Body of pancreas (tissue), 4 donors: ENCODE data around the gene GSAP. TPM values are rescaled to one million over a fixed set of nuclear protein-coding genes. Genes with fewer than 3 reads are reported as not detected.
"Not testable (repeated sequence)": the region's sequence is repeated elsewhere in the genome, so short reads cannot be mapped to it uniquely, and the experiment has no call there.

Experiments used
- ATAC-seq: fragments of 150-250 bp; one replicate; pipeline ENCODE4 v1.9.1; 2016
- DNase-seq, 4 donors: peaks; one replicate each; pipeline ENCODE4 v3.0.0-alpha.2; 2019
- H3K27ac ChIP-seq, 4 donors: fragments of 200-600 bp; sonication (generic); 1 replicate in 3 of 4; 2 replicates in 1 of 4; pipeline versions ENCODE4 v1.5.1 to v1.6.1; 2016 to 2019; ENCODE audit warnings: mild to moderate bottlenecking in 1 of 4, mixed read lengths in 1 of 4, moderate library complexity in 1 of 4
- H3K27me3 ChIP-seq, 2 donors: fragments of 200-600 bp; sonication (generic); one replicate each; pipeline ENCODE4 v1.6.0; 2016; ENCODE audit warnings: mild to moderate bottlenecking in 1 of 2
- H3K36me3 ChIP-seq, 2 donors: fragments of 200-600 bp; sonication (generic); replicated peaks in 1 of 2; 2 replicates each; pipeline ENCODE4 v1.5.1; 2016; ENCODE audit warnings: low read depth in 2 of 2; ENCODE audit not compliant: insufficient read depth in 1 of 2
- H3K4me1 ChIP-seq: fragments of 200-600 bp; sonication (generic); one replicate; pipeline ENCODE4 v1.6.0; 2016
- H3K4me3 ChIP-seq, 2 donors: fragments of 200-600 bp; sonication (generic); 1 replicate in 1 of 2; 2 replicates in 1 of 2; pipeline ENCODE4 v1.5.1; 2016 to 2019
- H3K9me3 ChIP-seq, 3 donors: fragments of 200-600 bp; sonication (generic); 1 replicate in 2 of 3; 2 replicates in 1 of 3; pipeline ENCODE4 v1.5.1; 2016
- CTCF ChIP-seq, 7 experiments: fragments of 450-650 bp in 4 of 7; fragments of 200-600 bp in 3 of 7; sonication (generic) in 3 of 7; IDR thresholded peaks; one replicate each; pipeline ENCODE4 v1.5.1; 2016 to 2019; ENCODE audit warnings: antibody characterized with exemption in 7 of 7
- POLR2A ChIP-seq, 3 donors: fragments of 450-650 bp; IDR thresholded peaks; one replicate each; pipeline ENCODE4 v1.6.1; 2016; ENCODE audit warnings: antibody characterized with exemption in 3 of 3, mild to moderate bottlenecking in 2 of 3
- WGBS, 2 donors: methylation state at CpG; one replicate each; pipeline ENCODE4 v1.1.5; 2017; 5-methylcytosine and 5-hydroxymethylcytosine counted together
- intact Hi-C: fragments of 100-400 bp; cut with DNase I; formaldehyde crosslinking; loops from one replicate; pipeline ENCODE4 v1.15.1; 2023
- total RNA-seq, 2 donors: library from RNA; depleted of rRNA; stranded (reverse); fragments of >200 nt; gene quantifications; one replicate each; pipeline ENCODE4 v1.1.0, GENCODE V29; 2016

GSAP gene
- total RNA-seq, 2 donors from 2014 or later = 13.7 to 18.8 TPM

- no peak overlapping the region for H3K27ac ChIP-seq
- H3K9me3 ChIP-seq = no peaks in the 10 kb centered on the region
- no peaks in the 10 kb centered on the region for H3K36me3 ChIP-seq
- intact Hi-C loops = no loop called here
- peak; percentile 30 for ATAC-seq
- DNase-seq = peak in 2 of 4 donors; percentile 28 to 41
- WGBS, 2 donors = 27 to 44% methylated on average over 3 of the region's 3 CpGs
- no peak overlapping the region for H3K4me3 ChIP-seq
- TF ChIP-seq CTCF (IDR thresholded peaks at IDR 0.05) (no peak), POLR2A (IDR thresholded peaks at IDR 0.05) (no peak)
- peaks cover 13% of the 10 kb centered on the region for H3K4me1 ChIP-seq
- no peaks in the 10 kb centered on the region for H3K27me3 ChIP-seq
Observed at GRCh38 chr7:77281780-77282478, 134.2 kb downstream of the GSAP start.

GRCh38 chr7:77276120-77276519, 140.0 kb downstream of the GSAP start:
- ATAC-seq = no peak
- intact Hi-C loops = no loop called here
- no peaks in the 10 kb centered on the region for H3K27me3 ChIP-seq
- H3K36me3 ChIP-seq = no peaks in the 10 kb centered on the region
- H3K9me3 ChIP-seq = no peaks in the 10 kb centered on the region
- peaks cover under 1% of the 10 kb centered on the region for H3K4me1 ChIP-seq
- 58 to 65% methylated on average over 4 of the region's 4 CpGs for WGBS, 2 donors
- no peak overlapping the region for H3K27ac ChIP-seq
- DNase-seq = no peak
- no peak overlapping the region for H3K4me3 ChIP-seq
- TF ChIP-seq POLR2A (IDR thresholded peaks at IDR 0.05) (no peak), CTCF (IDR thresholded peaks at IDR 0.05) (no peak)

- WGBS, 2 donors = 72 to 91% methylated on average over 2 of the region's 2 CpGs
- H3K4me3 ChIP-seq, H3K36me3 ChIP-seq, H3K27ac ChIP-seq, DNase-seq, intact Hi-C loops, H3K27me3 ChIP-seq, H3K4me1 ChIP-seq, ATAC-seq, H3K9me3 ChIP-seq: not testable (repeated sequence)
Observed at GRCh38 chr7:77275663-77276062, 140.5 kb downstream of the GSAP start.

- WGBS, 2 donors = 87 to 97% methylated on average over 5 of the region's 5 CpGs
- intact Hi-C loops = no loop called here
- TF ChIP-seq POLR2A (IDR thresholded peaks at IDR 0.05) (no peak), CTCF (IDR thresholded peaks at IDR 0.05) (no peak)
- ATAC-seq (no peak), DNase-seq (no peak)
- no peak overlapping the region for H3K27ac ChIP-seq
- H3K4me3 ChIP-seq = no peak overlapping the region
- no peaks in the 10 kb centered on the region for H3K9me3 ChIP-seq
- no peaks in the 10 kb centered on the region for H3K4me1 ChIP-seq
- H3K27me3 ChIP-seq = no peaks in the 10 kb centered on the region
- no peaks in the 10 kb centered on the region for H3K36me3 ChIP-seq
Observed at GRCh38 chr7:77271766-77272165, 144.4 kb downstream of the GSAP start.

GRCh38 chr7:77270094-77270480, 146.1 kb downstream of the GSAP start:
- Histone ChIP-seq H3K4me1 (no peaks in the 10 kb centered on the region), H3K27me3 (no peaks in the 10 kb centered on the region), H3K9me3 (no peaks in the 10 kb centered on the region), H3K27ac (no peak overlapping the region), H3K4me3 (no peak overlapping the region), H3K36me3 (no peaks in the 10 kb centered on the region)
- intact Hi-C loops = no loop called here
- DNase-seq (no peak), ATAC-seq (no peak)
- TF ChIP-seq POLR2A (IDR thresholded peaks at IDR 0.05) (no peak), CTCF (IDR thresholded peaks at IDR 0.05) (no peak)
- 86 to 97% methylated on average over 1 of the region's 1 CpG for WGBS, 2 donors
